Osteocyte (in vitro differentiated cells): ENCODE measurements around the gene TMEM119. TPM values are rescaled to one million over a fixed set of nuclear protein-coding genes. Genes with fewer than 3 reads are reported as not detected.
A peak's percentile ranks its signal among the peaks of the same experiment; 100 is the strongest.

Experiments used
- DNase-seq: peaks from one replicate; pipeline ENCODE4 v3.0.0; 2021; ENCODE audit warnings: mixed read lengths; ENCODE audit not compliant: unreplicated experiment; ENCODE audit errors: extremely low spot score
- H3K27ac Mint-ChIP-seq: one replicate; pipeline ENCODE4 v1.8.0; 2021; ENCODE audit warnings: mild to moderate bottlenecking, mixed read lengths; ENCODE audit not compliant: unreplicated experiment
- H3K27me3 Mint-ChIP-seq: one replicate; pipeline ENCODE4 v1.8.0; 2021; ENCODE audit warnings: mixed read lengths; ENCODE audit not compliant: unreplicated experiment
- H3K36me3 Mint-ChIP-seq: one replicate; pipeline ENCODE4 v1.8.0; 2021; ENCODE audit warnings: mixed read lengths; ENCODE audit not compliant: unreplicated experiment
- H3K4me1 Mint-ChIP-seq: one replicate; pipeline ENCODE4 v1.8.0; 2021; ENCODE audit warnings: mixed read lengths; ENCODE audit not compliant: unreplicated experiment
- H3K4me3 Mint-ChIP-seq: one replicate; pipeline ENCODE4 v1.8.0; 2021; ENCODE audit warnings: mild to moderate bottlenecking, moderate library complexity, mixed read lengths; ENCODE audit not compliant: unreplicated experiment
- H3K9me3 Mint-ChIP-seq: one replicate; pipeline ENCODE4 v1.8.0; 2021; ENCODE audit warnings: mixed read lengths; ENCODE audit not compliant: unreplicated experiment
- total RNA-seq: library from RNA; stranded (reverse); gene quantifications from 2 replicates; pipeline ENCODE4 v1.2.1, GENCODE V29; 2021
- TF ChIP-seq, protein P1 (sequence below): fragments of 200-600 bp; sonication (generic); IDR thresholded peaks from 2 replicates; pipeline ENCODE4 v1.5.0; 2021; ENCODE audit warnings: antibody characterized with exemption, mild to moderate bottlenecking, moderate library complexity

The TMEM119 gene
- total RNA-seq, 1 donor from 2014 or later = 54.0 TPM

DNA sequence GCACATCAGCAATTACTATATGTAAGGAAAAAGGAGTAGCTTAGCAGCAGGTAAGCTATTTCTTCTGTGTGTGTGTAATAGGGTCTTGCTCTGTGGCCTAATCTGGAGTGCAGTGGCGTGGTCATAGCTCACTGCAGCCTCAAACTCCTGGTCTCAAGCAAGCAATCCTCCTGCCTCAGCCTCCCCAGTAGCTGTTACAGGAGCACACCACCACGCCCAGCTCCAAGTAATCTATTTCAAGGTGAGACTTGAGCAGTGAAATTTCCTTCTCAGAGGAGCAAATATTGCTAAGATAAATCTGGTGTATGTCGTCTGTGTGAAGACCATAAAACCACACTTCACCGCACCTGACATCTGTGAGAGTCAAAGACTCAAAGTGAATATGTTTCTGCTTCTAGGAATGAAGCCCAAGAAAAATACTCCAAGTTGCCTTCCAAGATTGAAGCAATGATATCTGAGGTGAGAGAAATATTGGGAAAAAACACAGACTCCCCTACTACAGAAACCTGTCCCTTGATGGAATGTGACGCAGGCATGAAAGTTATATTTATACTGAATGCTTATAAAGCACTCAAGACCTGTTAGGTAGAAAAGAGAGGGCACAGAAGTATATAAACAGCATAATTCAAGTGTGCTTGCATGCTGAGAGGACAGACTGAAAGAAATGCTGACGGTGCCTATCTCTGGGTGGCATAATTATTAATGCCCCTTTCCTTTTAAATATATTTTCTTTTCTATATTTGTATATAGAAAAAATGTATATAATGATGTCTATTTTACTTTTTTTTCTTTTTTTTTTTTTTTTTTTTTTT is 38.3 kb upstream of the TMEM119 start:
- H3K4me1 Mint-ChIP-seq = peaks cover 46% of the 10 kb centered on the region
- H3K27ac Mint-ChIP-seq = no peak overlapping the region
- no peak overlapping the region for H3K4me3 Mint-ChIP-seq
- TF ChIP-seq, protein P1, sequence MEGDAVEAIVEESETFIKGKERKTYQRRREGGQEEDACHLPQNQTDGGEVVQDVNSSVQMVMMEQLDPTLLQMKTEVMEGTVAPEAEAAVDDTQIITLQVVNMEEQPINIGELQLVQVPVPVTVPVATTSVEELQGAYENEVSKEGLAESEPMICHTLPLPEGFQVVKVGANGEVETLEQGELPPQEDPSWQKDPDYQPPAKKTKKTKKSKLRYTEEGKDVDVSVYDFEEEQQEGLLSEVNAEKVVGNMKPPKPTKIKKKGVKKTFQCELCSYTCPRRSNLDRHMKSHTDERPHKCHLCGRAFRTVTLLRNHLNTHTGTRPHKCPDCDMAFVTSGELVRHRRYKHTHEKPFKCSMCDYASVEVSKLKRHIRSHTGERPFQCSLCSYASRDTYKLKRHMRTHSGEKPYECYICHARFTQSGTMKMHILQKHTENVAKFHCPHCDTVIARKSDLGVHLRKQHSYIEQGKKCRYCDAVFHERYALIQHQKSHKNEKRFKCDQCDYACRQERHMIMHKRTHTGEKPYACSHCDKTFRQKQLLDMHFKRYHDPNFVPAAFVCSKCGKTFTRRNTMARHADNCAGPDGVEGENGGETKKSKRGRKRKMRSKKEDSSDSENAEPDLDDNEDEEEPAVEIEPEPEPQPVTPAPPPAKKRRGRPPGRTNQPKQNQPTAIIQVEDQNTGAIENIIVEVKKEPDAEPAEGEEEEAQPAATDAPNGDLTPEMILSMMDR = no peak
- no peak for DNase-seq
- H3K27me3 Mint-ChIP-seq = no peaks in the 10 kb centered on the region
- H3K9me3 Mint-ChIP-seq = no peaks in the 10 kb centered on the region
- peaks cover 3% of the 10 kb centered on the region for H3K36me3 Mint-ChIP-seq

DNA sequence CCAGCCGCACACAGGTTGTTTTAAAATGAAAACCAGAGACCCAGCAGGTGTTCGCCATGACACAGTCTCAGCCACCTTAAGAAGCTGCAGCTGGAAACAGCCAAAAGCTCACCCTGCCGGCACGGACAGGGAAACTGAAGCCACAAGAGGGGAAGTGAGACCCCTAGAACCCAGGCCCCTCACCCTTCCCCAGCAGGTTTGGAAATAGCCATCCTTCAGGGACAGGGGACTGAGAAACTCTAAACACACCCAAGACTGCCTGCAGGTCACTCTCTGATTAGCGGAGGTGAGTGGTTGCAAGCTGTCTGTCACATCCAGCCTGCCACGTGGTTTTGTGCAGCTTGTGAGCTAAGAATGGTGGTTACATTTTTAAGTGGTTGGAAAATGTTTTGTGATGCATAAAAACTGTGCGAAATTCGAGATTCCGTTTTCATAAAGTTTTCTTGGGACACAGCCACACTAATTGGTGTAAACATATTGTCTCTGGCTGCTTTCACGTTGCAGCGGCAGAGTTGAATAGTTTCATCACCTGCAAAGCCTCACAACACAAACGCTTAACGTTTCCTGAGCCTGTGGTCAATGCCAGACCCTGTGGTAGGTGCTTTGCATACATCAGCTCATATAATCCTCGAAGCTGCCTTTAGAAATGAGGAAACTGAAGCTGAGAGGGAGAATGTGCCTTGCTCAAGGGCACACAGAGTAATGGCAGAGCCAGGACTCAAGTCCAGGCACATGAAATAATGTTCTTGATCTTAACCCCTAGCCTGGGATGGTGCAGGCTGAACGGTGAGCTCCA is 37.5 kb upstream of the TMEM119 start:
- DNase-seq = no peak
- Mint-ChIP-seq H3K9me3 (no peaks in the 10 kb centered on the region), H3K36me3 (peaks cover 3% of the 10 kb centered on the region), H3K4me3 (no peak overlapping the region), H3K4me1 (peaks cover 54% of the 10 kb centered on the region), H3K27me3 (no peaks in the 10 kb centered on the region), H3K27ac (no peak overlapping the region)
- TF ChIP-seq, protein P1 = no peak

DNA sequence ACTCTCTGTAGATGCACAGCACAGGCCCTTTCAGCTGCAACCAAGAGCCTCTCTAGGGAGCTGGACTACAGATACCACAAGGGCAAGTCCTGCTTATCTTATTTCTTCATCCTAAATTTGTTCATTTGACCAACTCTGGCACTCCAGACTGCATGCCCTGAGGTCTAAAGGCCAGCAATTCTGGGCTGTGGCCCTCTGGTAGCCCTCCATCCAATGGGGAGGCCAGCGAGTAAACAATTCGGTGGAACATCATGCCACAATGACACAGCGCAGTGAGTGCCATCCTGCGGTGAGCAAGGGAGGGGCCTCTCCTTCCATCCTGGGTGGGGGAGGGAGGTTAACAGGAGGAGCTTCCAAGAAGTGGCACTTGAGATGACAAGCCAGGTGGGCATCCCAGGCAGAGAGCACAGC is 36.5 kb upstream of the TMEM119 start:
- Mint-ChIP-seq H3K4me3 (no peak overlapping the region), H3K4me1 (peaks cover 60% of the 10 kb centered on the region), H3K9me3 (no peaks in the 10 kb centered on the region), H3K36me3 (peaks cover 2% of the 10 kb centered on the region), H3K27ac (no peak overlapping the region), H3K27me3 (no peaks in the 10 kb centered on the region)
- no peak for DNase-seq
- TF ChIP-seq, protein P1 = no peak

DNA sequence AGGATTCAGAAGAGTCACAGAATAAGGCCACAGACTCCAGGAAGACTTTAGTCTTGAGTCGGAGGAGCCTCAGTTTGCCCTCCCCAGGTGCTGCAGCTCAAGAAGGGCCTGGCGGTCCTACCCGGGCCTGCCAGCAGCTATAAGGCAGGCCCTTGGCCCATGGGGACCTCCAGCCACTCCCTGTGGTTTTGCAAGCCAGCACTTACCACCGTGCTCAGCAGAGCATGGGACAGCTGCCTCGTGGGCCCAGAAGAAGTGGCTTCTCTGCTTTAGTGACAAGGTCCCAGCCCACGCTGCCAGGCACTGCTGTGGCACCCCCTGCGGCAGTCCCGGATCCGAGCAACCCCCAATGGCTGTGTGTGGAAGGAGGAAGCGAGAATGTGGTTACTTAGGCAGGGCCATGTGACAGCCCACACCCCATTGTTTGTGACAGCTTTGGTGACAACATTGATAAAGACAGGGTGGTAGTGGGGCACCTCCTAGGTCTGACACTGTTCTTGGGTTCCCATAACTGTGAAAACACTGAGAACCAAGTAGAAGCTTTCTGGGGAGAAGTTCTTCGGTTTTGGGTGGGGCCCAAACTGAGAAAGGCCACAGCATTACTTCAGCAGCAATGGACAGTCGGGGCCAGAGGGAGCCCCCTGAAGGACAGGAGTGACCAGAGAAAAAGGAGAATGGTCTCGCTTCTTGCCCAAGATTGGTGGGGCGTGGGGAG is 35.8 kb upstream of the TMEM119 start, which contains the start of gene SELPLG:
TSS of gene SELPLG (minus strand) at position 361 of the 715 bp plus-strand sequence. CDS start 9,587 bp downstream, outside the sequence.
- Mint-ChIP-seq H3K27ac (peak within 1 kb of the TSS; percentile 11), H3K27me3 (no peaks in the 10 kb centered on the region), H3K4me1 (peaks cover 57% of the 10 kb centered on the region), H3K9me3 (no peaks in the 10 kb centered on the region), H3K36me3 (no peaks in the 10 kb centered on the region), H3K4me3 (no peak within 1 kb of the TSS)
- DNase-seq = no peak
- TF ChIP-seq, protein P1 = no peak
